Lower leg skin (tissue), 3 donors: ENCODE measurements around the gene UST.
"Not testable (repeated sequence)": the region's sequence is repeated elsewhere in the genome, so short reads cannot be mapped to it uniquely, and the experiment has no call there.

Experiments used
- POLR2A ChIP-seq, 2 donors: fragments of 450-650 bp; IDR thresholded peaks; one replicate each; pipeline ENCODE4 v1.6.1; 2016 to 2017; ENCODE audit warnings: antibody characterized with exemption in 2 of 2, mild to moderate bottlenecking in 1 of 2, moderate library complexity in 1 of 2
- TF ChIP-seq, protein P1 (sequence below), 3 donors: fragments of 450-650 bp; IDR thresholded peaks; one replicate each; pipeline ENCODE4 v1.5.1; 2016; ENCODE audit warnings: antibody characterized with exemption in 3 of 3, mild to moderate bottlenecking in 3 of 3, moderate library complexity in 2 of 3

- TF ChIP-seq, protein P1, sequence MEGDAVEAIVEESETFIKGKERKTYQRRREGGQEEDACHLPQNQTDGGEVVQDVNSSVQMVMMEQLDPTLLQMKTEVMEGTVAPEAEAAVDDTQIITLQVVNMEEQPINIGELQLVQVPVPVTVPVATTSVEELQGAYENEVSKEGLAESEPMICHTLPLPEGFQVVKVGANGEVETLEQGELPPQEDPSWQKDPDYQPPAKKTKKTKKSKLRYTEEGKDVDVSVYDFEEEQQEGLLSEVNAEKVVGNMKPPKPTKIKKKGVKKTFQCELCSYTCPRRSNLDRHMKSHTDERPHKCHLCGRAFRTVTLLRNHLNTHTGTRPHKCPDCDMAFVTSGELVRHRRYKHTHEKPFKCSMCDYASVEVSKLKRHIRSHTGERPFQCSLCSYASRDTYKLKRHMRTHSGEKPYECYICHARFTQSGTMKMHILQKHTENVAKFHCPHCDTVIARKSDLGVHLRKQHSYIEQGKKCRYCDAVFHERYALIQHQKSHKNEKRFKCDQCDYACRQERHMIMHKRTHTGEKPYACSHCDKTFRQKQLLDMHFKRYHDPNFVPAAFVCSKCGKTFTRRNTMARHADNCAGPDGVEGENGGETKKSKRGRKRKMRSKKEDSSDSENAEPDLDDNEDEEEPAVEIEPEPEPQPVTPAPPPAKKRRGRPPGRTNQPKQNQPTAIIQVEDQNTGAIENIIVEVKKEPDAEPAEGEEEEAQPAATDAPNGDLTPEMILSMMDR (IDR thresholded peaks at IDR 0.05) = not testable (repeated sequence)
- not testable (repeated sequence) for TF ChIP-seq POLR2A (IDR thresholded peaks at IDR 0.05)
These were observed 357.1 kb downstream of the UST start for GRCh38 chr6:149103950-149104349.
